Iris pigment epithelial cell (primary cell): ENCODE results near the gene MME.
A peak's percentile ranks its signal among the peaks of the same experiment; 100 is the strongest.
"Not testable (repeated sequence)": the region's sequence is repeated elsewhere in the genome, so short reads cannot be mapped to it uniquely, and the experiment has no call there.

Experiments used
- DNase-seq: peaks from one replicate; pipeline ENCODE4 v3.0.0-alpha.2; 2011; ENCODE audit warnings: low read depth

MME gene

GRCh38 chr3:155193868-155194267 lies 113.7 kb downstream of the MME start:
- no peak for DNase-seq

DNA sequence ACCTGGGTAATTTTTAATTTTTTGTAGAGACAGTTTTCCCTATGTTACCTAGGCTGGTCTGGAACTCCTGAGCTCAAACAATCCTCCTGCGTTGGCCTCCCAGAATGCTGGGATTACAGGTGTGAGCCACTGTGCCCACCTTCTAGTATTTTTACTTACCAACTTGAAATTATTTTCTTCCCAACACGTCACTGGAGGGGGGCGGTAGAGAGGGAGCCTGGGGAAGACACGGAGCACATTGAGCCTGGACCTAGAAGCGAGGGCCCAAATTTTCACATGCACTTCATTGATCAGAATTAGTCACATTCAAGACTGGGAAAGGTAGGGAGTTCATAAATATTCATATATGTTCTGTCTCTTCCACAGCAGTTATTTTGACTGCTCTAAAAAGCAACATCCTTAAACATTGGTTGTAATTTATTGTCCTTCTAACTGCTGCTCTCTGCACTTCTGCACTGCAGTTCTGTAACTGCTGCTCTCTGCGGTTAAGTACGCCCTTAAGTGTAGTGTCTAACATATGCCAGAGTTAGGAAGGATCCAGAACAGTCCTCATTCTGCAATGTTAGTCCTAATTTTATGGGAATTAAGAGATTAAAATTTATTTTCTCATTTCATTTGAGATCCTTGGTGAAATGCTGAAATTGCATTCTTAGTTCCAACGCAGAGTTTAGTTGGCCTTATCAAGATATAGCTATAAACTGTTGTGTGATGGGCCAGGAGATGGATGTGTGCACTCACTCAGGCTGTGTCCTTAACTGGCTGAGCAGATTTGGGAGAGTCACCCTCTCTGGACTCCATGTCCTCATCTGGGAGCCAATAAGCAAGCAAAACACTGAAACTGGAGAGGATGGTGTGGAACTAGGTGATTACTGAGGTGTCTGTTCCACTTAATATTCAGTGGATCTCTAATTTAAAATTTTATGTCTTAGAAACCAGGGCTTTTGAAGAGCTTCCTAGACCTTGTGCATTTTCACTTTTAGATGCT lies 115.1 kb downstream of the MME start:
- no peak for DNase-seq

DNA sequence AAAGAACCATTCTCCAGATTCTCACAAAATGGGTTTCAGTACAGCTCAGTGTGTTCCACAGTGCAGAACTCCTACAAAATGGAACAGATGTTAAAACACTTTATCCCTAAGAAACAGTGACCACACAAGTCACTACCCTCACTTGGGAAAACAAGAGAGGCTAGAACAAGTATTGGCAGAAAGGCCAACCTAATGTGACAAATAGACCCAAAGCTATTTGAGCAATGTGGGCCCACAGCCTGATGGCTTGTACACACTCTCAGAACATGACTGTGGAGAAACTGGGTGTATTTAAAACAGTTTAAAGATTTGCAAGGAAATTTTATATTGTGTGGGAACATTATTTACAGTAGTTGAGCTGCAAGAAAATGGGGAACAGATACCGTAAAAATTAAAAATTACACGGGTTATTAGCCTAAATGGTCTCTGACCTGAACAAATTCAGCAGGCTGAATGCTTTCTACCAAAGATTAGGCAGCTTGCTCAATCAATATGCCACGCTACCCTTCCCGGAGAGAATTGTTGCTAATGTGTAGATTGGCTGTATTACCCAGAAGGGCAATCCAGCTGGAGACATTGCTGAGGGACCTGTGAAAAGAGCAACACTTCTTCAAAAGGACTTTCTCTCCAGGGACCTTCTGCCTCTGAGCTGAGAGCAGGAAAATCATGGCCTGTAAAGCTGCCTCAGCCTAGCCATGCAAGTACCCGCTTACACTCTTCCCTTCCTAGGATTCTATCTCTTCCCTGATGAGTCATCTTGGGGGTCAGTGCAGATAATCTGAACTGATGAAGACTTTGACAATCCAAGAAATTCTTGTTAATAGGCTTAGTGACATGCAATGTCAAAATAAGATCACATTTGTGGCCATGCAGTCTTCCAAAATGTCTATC lies 116.3 kb downstream of the MME start:
- DNase-seq: no peak

DNA sequence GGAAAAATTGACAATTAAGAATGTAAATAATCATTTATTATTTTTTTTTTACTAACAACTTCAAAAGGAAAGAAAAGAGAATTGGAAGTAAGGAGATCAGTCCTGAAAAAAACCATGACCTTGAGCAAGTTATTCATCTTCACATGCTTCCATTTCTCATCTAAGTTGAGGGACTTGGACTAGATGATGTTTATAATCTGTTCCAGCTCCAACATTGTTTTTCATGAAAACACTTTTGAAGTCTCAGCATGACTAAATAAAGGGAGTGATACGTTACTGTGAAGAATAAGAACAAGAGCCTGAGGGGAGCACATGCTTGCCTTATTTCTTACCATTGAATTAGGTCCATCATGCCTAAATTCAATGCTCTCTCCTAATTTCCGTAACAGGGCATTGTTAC lies 117.7 kb downstream of the MME start:
- no peak for DNase-seq

DNA sequence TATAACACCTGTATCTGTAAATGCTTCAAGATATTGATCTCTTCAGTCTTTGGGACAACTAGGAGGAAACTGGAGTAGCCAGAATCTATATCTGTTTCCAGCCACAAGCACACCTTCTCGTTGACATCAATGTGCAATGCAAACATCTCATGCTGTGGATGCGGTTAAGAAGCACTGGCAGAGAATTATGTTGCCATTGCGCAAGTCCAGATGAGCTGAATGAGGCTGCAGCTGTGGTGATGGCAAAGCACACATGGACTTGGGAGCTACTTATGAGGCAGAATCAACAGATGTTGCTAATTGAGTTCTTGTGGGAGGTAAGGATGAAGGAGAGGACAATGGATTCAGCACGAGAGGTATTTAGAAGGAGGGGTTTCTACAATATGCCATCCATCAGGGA lies 122.5 kb downstream of the MME start:
- peak; percentile 36 for DNase-seq

DNA sequence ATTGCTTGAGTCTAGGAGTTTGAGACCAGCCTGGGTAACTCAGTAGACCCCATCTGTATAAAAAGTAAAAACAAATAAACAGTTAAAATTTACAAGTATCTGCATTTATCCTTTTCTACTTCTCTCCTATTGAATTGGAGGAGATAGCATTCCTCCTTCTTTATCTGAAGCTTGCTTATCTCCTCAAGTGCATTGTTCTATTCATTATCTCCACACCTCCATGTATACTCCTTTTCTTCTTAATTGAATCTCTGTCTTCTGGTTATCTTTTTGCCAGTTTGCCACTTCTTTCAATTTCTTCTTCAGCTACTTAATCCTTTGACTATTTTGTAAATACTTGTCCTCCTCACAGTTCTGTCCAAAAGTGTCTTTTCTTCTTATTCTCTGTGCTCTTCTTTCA lies 124.7 kb downstream of the MME start:
- no peak for DNase-seq

DNA sequence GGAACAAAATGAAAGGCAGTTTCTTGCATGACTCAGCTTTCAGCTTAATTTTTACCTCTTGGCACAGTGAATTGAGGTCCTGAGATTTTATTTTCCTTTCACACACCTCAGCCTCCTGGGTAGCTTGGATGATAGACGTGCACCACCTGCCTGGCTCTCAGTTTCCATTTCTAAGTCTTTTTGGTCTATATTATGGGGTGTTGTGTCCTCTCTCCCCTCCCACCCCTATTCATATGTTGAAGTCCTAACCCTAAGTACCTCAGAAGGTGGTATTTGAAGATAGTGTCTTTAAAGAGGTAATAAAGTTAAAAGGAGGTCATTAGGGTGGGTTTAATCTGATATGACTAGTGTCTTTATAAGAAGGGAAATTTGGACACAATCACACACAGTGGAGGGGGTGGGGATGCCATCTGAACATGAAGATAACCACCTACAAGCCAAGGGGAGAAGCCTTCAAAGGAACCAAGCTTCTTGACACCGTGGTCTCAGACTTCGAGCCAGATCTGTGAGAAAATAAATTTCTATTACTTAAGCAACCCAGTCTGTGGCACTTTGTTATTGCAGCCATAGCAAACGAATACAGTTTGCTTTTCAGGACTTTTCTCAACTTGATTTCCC lies 128.2 kb downstream of the MME start:
- no peak for DNase-seq

- DNase-seq: no peak
Observed at GRCh38 chr3:155210736-155211135, 130.6 kb downstream of the MME start.

- DNase-seq: no peak
Observed at GRCh38 chr3:155211266-155211665, 131.1 kb downstream of the MME start.

GRCh38 chr3:155211940-155212339 lies 131.8 kb downstream of the MME start:
- no peak for DNase-seq

GRCh38 chr3:155216007-155216406 lies 135.9 kb downstream of the MME start:
- DNase-seq: not testable (repeated sequence)

- peak; percentile 90 for DNase-seq
Observed at GRCh38 chr3:155217591-155217990, 137.5 kb downstream of the MME start.

GRCh38 chr3:155218462-155218861 lies 138.3 kb downstream of the MME start:
- DNase-seq: no peak

DNA sequence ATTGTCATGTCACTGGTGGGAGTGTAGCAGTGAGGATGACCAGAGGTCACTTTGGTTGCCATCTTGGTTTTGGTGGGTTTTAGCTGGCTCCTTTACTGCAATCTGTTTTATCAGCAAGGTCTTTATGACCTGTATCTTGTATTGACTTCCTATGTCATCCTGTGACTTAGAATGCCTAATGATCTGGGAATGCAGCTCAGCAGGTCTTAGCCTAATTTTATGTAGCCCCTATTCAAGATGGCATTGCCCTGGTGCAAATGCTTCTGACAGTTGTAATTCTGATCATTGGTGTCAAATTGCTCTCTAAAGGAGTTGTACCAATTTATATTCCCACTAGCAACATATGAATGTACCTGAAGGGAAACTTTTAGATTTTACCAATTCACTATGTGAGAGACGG lies 139.0 kb downstream of the MME start:
- no peak for DNase-seq

DNA sequence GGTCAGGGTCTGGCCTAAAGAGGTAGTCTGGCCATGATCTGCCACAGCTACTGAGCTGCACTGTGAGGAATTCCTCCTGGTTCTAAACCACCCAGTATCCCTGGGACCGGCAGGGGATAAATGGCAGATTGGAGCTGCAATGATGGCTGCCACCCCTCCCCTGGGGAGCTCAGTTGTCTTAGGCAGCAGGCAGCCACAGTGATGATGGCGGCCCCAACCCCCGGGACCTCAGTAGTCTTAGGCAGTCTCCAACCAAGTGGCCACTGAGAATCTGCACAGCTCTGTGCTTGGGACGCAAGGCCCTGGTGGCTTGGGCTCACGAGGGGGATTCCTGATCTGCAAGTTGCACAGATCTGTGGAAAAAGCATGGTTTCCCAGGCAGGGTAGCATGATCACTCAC lies 145.3 kb downstream of the MME start:
- DNase-seq: no peak

DNA sequence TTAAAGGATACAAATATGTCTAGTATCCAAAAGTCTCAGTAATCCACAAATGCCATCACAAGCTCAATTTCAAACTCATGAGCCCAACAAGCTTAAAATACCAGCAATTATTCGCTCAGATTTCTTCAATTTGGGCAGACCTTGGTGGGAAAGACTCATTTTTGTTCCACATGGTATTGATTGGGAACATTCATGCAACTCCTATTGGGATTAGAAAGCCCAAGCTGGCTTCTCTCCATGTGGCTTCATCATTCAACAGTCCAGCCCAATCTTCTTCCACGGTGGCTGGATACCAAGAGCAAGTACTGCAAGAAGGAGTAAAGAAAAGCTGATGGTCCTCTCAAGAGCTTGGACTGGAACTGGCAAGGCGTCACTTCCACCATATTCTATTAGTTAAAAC lies 147.0 kb downstream of the MME start:
- DNase-seq: no peak

DNA sequence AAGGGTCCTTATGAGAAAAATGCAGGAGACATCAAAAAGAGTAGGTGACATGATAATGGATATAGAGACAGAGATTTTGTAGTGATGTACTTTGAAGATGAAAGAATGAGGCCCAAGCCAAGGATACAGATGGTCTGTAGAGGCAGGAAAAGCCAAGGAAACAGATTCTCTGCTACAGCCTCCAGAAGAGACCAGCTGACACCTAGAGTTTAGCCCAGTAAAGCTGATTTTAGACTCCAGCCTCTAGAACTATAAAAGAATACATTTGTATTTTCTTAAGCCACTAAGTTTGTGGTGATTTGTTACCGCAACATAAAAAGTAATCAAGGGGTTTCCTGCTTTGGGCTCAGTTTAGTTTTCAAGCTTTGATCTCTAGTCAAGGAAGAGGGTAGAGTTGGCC lies 148.6 kb downstream of the MME start:
- no peak for DNase-seq

DNA sequence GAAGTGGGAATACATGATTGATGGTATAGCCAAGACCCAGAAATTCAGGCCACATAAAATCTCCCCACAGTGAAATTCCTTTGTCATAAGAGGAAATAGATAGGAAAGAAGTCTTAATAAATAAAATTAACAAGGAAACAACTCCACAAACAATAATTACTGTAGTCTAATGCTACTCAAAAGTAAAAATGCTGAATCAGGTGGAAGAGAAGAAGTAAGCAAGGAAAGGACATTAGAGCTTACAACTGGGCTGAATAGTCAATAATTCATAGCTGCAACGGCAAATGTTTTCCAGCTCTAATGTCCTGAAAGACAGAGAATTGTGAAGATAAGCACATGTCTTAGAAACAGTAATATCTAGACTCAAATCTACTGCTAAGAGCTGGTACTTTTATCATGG lies 149.0 kb downstream of the MME start:
- DNase-seq: no peak

DNA sequence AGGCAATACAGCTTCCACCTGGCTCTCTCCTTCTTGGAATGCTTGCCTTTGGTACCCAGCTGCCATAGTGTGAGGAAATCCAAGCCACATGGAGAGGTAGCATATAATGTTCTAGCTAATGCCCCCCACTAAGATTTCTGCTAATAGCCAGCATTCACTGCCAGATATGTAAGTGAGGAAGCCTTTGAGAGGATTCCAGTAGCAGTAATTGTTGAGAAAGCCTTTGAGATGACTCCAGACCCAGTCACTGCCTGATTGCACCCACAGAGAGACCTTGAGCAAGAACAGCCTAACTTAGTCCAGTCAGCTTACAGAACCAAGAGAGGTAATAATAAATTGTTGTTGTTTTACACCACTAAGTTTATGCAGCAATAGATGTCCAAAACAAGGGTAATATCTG lies 150.3 kb downstream of the MME start:
- peak; percentile 96 for DNase-seq

DNA sequence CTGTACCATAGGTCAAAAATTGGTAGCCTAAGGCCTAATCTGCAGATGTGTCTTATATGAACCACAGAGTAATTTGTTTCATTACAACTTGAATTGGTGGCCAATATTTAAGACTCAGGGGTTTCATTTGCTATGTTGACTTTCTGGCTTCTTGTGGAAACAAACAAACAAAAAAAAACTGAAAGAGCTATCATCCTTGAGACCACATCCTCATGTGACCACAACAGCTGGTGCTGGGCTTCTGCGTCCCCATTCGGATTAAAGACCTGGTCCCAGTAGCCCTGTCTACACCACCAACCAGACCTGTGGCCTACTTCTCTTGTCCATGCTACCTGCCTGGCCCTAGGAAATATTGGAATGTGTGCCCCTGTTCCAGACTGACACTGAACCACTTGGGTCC lies 151.7 kb downstream of the MME start:
- no peak for DNase-seq

DNA sequence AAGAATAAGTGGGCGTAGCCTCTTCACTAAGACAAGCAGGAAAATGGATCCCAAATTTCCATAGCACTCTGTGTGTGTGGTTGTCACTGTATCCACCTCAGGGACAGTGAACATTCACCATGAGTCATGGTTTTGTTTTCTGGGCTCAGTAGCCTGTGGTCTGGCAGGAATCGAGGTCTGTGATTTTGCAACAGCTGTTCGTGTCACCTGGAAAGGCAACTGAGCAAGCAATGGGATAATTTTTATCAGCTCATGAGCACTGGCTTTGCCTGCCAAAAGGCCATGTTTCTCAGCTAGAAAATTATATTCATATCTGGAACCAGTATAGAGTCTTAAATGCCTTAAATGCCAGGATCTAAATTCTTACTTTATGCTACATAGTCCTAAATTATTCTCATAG lies 152.5 kb downstream of the MME start:
- peak; percentile 93 for DNase-seq

DNA sequence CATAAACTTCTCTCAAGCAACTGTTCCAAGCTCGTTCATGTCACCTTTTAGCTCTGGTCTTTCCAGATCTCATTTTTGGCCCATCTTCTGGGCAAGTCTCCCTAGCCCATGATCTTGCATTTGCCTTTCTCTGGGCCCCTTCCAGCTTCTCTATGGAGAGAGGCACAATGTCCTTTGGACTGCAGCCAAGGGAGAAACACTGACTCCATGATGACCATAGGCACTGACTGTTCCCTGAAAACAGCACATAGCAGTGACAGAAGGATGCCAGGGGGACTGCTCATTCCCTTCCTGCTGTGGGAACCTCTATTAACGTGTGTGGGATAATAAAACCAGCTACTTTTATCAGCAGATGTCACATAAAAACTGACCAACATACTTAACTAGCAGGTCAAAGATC lies 153.1 kb downstream of the MME start:
- DNase-seq: peak; percentile 72
